HG03378 (cell line): ENCODE data around the gene CFAP97.
"Not testable (repeated sequence)": the region's sequence is repeated elsewhere in the genome, so short reads cannot be mapped to it uniquely, and the experiment has no call there.

ENCODE experiments used
- ATAC-seq: cut with Tn5 transposase; IDR thresholded peaks from one replicate; pipeline ENCODE4 v1.9.1; 2021; ENCODE audit warnings: mild to moderate bottlenecking, moderate library complexity; ENCODE audit not compliant: unreplicated experiment

CFAP97 gene

GRCh38 chr4:185142912-185143600 lies 60.7 kb downstream of the CFAP97 start, which contains the start of gene SLC25A4:
Gene SLC25A4, plus strand, starts transcription at chr4:185143266. Its CDS starts 107 bp downstream, at chr4:185143373.
- peak; percentile 86 for ATAC-seq

DNA sequence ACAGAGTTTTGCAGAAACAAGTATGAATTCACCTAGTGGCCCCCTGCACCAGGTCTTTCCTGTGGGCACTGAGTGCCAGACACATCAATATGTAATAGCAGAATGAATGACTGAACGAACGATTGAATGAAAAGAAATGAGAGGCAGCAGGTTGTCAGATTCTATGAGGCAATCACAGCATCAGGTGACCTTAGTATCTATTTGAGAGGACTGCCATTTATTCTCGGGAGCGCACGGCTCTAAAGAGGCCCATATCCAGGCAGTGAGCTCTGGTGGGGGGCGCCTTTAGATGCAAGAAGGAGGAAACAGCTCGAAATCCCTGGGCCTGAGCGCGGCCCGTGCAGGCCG lies 61.3 kb downstream of the CFAP97 start:
- peak; percentile 23 for ATAC-seq

- no peak for ATAC-seq
Observed at GRCh38 chr4:185141777-185142176, 62.0 kb downstream of the CFAP97 start.

DNA sequence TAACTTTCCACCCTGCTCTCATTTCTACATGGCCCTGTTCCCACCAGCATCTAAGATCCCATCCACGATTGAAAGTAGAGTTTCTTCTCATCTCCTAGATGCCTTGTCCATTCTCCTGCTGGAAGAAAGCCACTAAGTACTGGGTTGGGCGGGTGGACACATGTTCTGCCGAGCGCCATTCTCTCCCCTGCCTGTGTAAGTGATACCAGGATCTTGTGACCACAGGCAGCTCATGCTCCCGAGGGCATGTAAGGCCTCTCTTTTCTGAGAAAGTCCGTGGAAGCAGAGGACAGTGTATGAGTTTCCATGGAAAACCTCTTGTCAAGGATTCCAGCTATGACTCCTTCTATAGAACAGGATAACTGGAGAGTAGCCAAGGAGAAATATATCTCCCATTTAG lies 64.1 kb downstream of the CFAP97 start:
- no peak for ATAC-seq

GRCh38 chr4:185138161-185138560 lies 65.6 kb downstream of the CFAP97 start:
- ATAC-seq = no peak

DNA sequence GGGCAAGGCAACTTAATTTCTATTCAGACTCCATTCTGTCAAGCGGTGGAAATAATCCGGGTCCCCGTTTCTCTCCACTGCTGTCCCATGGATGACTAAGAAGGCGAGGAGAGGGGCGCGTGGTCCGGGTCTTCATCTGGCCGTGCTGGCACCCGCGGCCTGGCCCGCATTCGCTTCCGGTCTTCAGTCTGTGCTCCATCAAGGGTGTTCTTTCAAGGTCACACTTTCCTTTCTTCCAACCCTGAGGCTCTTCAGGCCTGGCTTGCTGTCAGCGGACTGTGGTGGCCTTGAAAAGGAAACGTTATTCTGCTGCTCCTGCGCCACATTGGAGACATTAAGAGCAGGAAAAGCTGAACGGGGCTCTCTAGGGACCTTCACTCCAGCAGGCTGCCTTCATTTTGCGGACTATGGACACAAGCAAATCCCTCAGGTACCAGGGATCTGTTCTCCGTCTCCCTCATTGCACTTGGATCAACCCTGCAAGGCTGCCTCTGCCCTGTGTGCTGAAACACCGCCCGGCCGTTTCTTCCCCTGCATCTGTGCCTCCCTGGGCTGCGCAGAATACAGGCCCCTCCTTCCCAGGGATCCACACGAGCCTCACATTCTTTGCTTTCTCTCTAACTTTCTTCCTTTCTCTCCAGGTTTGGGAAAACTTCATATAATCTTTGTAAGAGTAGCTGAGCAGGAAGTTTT lies 66.4 kb downstream of the CFAP97 start:
- ATAC-seq = no peak

DNA sequence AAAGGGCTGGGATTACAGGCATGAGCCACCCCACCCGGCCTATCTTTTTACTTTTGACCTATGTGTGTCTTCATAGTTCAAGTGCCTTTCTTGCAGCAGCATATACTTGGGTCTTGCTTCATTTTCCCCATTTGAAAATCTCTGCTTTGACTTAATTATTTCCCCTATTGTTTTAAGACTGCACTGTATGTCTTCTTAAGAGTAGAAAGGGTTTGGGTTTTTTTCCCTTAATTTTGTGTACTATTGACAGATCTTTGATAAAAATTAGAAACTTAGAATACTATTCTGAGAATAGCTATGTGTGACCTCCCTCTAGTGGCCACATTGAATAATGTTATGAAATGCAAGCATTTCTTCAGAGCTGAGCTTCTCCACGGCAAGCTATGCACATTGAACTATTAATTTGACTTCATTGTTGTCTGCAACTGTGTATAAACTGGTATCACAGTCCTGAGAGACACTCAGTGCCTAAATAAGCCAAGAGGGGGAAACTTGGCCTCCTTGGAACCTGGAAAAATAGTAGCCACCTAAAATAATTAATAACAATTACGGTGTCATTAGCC lies 69.4 kb downstream of the CFAP97 start:
- ATAC-seq = peak; percentile 78

GRCh38 chr4:185128272-185129119 lies 75.3 kb downstream of the CFAP97 start:
- peak; percentile 40 for ATAC-seq

GRCh38 chr4:185127021-185127925 lies 76.5 kb downstream of the CFAP97 start:
- no peak for ATAC-seq

- ATAC-seq = no peak
Observed at GRCh38 chr4:185124006-185124405, 79.8 kb downstream of the CFAP97 start.

DNA sequence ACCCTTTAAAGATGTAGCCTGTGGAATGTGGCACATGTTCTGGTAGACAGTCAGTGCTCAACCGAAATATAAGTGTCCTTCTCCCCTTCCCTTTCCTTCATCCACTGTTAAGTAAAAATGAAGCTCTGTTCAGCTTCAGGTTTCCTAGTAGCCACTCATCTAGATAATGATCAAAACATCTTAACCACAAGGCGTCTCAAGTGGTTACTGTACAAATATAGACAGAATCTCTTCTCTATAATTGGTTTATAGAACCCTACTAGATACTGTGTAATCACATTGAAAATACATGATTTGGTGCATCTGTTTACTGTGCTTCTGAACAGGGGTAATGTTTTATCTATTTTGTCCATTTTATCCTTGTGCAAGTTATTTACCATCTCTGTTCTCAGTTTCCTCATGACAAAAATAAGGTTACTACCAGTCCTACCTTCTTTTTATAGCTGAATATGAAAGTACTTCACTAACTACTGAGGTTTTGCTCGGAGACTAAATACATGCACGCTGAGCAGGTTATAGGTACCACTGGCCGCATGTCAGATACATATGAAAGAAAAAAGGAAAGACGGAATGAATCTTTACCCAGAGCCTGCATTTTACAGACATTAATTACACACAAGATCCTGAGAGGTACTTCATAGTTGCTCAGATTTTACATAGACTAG lies 81.0 kb downstream of the CFAP97 start:
- ATAC-seq = peak; percentile 74

DNA sequence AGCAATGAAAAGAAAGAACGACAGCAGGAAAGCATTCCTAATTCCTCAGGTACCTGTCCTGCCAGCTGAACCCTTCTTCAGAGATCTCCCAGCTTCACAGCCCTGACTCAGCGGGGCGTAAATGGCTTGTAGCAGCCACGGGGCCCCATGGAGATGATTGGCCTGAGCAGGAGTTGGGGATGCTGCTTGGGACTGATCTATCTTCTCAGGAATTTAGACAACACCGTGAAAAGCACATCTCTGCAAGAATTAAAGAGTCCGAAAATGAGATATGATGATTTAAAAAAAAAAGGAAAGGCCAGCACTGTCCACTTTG lies 83.2 kb downstream of the CFAP97 start:
- ATAC-seq = no peak

DNA sequence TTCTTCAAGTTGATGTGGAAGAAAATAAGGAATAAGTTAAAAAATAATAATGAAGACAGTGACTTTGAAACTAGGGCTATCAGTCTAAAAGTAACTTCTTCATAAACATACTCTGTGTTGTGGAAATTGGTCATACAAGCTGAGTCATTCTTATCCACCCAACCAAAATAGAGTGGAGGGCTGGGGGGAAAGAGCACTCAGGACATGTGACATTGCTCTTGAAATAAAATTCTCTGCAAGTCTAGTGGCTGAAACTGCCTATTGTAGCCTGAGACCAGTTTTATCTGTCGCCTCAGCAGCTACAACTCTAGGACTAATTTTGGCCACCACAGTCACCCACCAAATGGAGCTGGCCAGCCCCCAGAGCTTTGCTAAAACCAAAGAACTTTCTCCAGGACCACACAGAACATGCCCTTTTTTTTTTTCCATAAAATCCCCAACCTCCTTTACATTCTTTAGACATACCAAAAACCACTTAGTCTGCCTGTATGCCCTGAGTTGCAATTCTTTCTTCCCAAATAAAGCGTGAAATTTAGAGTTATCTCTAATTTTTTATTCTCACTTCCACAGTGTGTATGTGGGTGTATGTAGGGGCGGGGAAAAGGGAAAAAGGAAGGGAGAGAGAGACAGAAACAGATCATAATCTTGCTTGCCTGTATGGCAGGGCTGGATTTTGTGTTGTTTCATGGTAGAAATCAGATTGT lies 83.7 kb downstream of the CFAP97 start:
- no peak for ATAC-seq

DNA sequence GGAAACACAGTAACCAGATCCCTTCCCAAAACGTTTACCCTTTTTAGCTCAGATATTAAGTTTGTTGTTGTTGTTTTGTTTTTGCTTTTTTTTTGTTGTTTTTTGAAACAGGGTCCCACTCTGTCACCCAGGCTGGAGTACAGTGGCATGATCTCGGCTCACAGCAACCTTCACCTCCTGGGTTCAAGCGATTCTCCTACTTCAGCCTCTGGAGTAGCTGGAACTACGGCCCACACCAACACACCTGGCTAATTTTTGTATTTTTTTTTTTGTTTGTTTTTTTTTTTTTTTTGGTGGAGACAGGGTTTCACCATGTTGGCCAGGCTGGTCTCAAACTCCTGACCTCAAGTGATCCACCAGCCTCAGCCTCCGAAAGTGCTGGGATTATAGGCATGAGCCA lies 84.3 kb downstream of the CFAP97 start:
- ATAC-seq = not testable (repeated sequence)

GRCh38 chr4:185118876-185119275 lies 84.9 kb downstream of the CFAP97 start:
- ATAC-seq = no peak

DNA sequence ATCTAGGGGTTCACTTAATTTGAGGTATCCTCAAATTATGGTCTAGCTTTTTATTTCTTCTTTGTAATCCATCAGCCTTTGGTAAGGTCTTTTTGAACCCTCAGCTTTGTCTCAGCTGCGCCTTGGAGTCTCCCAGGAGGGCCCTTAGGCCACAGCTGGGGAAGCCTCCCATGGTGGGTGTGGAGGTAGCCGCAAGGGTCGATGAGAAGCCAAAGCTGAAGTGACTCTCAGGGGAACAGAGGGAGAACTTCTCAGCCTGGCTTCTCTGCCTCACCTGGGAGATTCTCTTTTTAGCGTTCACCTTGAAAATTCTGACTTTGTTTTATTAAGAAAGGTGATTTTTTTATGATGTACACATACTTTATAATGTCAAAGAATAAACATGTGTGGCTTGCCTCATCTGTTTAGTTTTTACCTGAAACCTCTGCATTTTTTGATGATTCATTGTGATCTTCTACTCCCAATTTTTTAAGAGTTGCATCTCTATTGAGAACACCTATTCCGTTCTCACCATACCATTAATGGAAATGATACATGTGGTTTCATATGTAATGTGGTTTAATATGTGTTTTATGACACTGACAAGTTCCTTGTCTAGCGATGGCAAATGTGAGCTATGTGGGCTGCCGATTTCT lies 86.4 kb downstream of the CFAP97 start:
- no peak for ATAC-seq

GRCh38 chr4:185115827-185116232 lies 88.0 kb downstream of the CFAP97 start:
- no peak for ATAC-seq

DNA sequence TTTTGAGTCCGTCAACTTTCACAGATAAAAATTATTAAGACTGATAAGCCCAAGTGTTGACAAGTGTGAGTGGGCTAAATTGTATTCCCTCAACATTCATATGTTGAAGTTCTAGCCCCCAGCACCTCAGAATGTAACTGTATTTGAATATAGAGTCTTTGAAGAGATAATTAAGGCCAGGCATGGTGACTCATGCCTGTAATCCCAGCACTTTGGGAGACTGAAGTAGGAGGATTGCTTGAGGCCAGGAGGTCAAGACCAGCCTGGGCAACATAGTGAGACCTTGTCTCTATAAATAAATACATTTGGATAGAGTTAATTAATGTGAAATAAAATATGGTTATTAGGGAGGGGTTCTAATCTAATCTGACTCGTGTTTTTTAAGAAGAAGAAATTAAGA lies 90.5 kb downstream of the CFAP97 start:
- ATAC-seq = no peak

- no peak for ATAC-seq
Observed at GRCh38 chr4:185112104-185112503, 91.7 kb downstream of the CFAP97 start.
